HG03558 (cell line): ENCODE measurements around the gene SIGLEC12.
"Not testable (repeated sequence)": the region's sequence is repeated elsewhere in the genome, so short reads cannot be mapped to it uniquely, and the experiment has no call there.

ENCODE experiments used
- ATAC-seq: cut with Tn5 transposase; IDR thresholded peaks from one replicate; pipeline ENCODE4 v1.9.1; 2021; ENCODE audit warnings: moderate number of reproducible peaks; ENCODE audit not compliant: unreplicated experiment; ENCODE audit errors: extremely low read depth

The SIGLEC12 gene

GRCh38 chr19:51460164-51460992 is 41.2 kb downstream of the SIGLEC12 start:
- ATAC-seq = no peak

GRCh38 chr19:51458899-51459505 is 42.6 kb downstream of the SIGLEC12 start:
- ATAC-seq = no peak

DNA sequence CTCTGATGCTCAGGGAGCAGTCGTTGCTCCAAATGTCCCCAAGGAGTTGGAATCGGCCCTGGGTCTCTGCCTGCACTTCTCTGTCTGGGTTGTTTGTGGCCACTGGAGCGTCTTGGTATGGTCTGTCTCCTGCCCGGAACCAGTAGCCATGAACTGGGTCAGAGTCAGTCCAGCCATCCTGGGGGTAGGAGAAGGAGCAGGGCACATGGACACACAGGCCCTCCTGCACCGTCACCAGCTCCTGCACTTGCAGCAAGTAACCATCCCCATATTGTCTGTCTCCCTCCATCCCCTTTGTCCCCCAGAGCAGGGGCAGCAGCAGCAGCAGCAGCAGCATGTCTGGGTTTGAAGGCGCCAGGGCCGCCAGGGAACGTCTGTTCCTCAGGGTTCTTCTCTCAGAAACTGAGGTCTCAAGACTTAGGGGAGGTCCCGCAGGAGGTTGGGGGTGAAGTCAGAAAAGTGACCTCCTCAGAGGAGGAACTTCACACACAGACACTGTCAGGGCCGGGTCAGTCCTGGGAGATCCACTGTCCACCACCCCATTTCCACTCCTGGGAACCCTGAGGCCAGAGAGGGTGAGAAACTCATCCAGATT is 43.5 kb downstream of the SIGLEC12 start, which contains the start of gene SIGLEC8:
Gene SIGLEC8, minus strand, starts transcription at position 404 of the 595 bp plus-strand sequence. Its CDS starts 67 bp downstream, at position 337.
- no peak for ATAC-seq

GRCh38 chr19:51457351-51458013 is 44.1 kb downstream of the SIGLEC12 start:
- no peak for ATAC-seq

DNA sequence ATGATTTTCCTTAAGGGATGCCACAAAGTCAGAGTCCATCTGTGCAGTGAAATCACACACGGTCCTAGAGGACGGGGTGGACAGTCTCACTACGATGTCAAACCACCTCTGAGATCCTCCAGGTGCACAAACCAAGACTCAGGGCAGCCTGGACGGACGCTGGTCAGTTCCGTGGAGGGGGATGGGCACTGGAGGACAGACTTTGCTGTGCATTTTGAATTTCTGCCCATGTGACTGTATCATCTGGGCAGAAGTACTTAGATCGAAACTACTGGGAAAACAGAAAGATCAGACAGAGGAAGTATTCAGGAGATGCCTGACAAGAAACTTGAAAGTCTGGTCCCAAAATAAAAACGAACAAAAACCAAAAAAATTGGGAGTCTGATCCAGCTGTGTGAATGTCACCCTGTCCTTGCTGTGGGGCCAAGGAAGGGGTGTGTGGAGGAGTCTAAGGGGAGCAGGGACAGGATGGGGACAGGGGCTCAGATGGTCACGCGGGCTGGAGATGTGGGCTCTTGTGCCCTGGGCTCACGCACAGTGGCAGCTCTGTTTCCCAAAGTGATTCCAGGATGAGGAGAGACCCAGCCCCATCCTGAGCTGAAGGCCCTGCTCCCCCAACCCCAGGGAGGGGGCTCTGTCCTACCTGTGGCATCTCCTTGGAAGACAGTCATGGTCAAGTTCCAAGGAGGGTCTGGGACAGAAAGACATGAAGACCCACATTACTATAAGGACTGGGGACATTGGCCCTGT is 44.9 kb downstream of the SIGLEC12 start:
- no peak for ATAC-seq

- no peak for ATAC-seq
Measured at GRCh38 chr19:51450730-51451307, 50.8 kb downstream of the SIGLEC12 start.

DNA sequence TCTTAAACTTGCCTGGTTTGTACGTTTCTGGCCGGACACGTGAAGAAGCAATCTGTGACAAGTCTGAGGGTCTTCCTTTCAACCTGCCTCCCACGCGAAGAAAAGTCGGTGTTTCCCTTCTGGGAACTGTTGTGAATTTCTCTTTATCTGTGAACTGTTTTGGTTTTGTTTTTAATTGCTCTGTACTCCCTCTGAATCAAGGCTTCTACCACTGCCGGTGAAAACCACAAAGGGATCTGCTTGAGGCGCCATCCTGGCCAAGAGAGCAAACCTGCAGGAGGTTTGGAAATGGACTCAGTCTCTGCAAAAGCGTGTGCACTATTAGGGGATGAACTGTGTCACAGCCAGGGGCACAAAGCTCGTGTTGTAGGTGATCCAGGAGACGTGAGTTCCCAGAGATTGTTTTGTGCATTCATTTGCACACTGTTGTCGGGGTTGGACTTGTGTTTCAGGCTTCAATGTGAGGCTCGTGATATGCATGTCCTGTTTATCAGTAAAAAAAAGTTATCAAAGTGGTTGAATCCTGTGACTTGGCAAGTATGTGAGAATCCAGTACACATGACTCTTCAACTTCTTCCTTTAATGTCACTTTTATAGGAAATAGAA is 53.1 kb downstream of the SIGLEC12 start:
- ATAC-seq = no peak

- no peak for ATAC-seq
Measured at GRCh38 chr19:51448011-51448410, 53.6 kb downstream of the SIGLEC12 start.

- ATAC-seq = not testable (repeated sequence)
Measured at GRCh38 chr19:51447510-51447909, 54.1 kb downstream of the SIGLEC12 start.

GRCh38 chr19:51441410-51442390 is 59.9 kb downstream of the SIGLEC12 start:
- peak; percentile 60 for ATAC-seq
